ENCODE results near the gene LMO7.

Gene LMO7

DNA sequence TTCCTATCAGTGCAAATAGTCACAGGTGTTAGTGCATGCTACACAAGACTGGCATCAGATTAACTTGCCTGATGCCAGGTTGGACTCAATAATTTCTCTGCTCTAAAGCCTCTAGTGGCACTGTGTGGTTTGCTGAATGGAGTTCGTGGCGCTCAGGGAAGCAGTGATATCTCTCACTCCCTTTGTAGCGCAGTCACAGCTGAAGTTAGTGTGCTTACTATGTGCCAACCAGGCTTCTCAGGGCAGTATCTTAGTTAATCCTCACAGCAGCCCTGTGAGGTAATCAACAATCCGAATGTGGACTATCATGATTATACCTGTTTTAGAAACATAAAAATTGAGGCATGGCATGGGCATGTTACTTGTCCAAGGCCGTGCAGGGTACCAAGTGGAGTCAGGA is 190.3 kb downstream of the LMO7 start:
- Histone ChIP-seq H3K4me3 (no peak overlapping the region), H3K4me1 (no peaks in the 10 kb centered on the region), H3K27ac (no peak overlapping the region), H3K36me3 (peaks cover 5 to 32% (median 6%) of the 10 kb centered on the region in 3 donors), H3K9me3 (no peaks in the 10 kb centered on the region), H3K27me3 (no peaks in the 10 kb centered on the region)
- DNase-seq: no peak
- TF ChIP-seq, protein P1, sequence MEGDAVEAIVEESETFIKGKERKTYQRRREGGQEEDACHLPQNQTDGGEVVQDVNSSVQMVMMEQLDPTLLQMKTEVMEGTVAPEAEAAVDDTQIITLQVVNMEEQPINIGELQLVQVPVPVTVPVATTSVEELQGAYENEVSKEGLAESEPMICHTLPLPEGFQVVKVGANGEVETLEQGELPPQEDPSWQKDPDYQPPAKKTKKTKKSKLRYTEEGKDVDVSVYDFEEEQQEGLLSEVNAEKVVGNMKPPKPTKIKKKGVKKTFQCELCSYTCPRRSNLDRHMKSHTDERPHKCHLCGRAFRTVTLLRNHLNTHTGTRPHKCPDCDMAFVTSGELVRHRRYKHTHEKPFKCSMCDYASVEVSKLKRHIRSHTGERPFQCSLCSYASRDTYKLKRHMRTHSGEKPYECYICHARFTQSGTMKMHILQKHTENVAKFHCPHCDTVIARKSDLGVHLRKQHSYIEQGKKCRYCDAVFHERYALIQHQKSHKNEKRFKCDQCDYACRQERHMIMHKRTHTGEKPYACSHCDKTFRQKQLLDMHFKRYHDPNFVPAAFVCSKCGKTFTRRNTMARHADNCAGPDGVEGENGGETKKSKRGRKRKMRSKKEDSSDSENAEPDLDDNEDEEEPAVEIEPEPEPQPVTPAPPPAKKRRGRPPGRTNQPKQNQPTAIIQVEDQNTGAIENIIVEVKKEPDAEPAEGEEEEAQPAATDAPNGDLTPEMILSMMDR (IDR thresholded peaks at IDR 0.05): no peak
- intact Hi-C loops (cut with DNase I; ENCODE audit: low total_unique reads): no loop called here

DNA sequence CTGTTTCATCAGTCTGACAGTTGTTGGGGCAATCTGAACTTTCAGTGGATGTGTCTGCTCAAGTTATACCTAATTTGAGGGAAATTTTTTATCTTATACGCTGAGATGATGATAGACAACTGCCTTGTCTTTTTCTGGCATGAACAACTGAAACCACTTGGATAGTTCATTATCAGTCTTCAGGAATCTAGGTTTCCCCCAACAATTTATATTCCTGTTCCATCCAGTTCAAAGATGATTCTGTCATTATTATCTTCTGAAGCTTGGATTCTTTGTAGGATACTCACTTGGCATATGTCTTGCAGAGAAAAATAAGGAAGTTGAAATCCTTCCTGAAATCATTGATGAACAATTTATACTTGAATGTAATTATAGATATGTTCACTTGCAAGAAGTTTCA is 193.7 kb downstream of the LMO7 start:
- H3K9me3 ChIP-seq: no peaks in the 10 kb centered on the region
- H3K4me3 ChIP-seq: no peak overlapping the region
- peaks cover 0 to 20% (median under 1%) of the 10 kb centered on the region in 3 donors for H3K36me3 ChIP-seq
- H3K4me1 ChIP-seq: no peaks in the 10 kb centered on the region
- no peaks in the 10 kb centered on the region for H3K27me3 ChIP-seq
- intact Hi-C loops (cut with DNase I; ENCODE audit: low total_unique reads): no loop called here
- DNase-seq: no peak
- no peak overlapping the region for H3K27ac ChIP-seq
- TF ChIP-seq, protein P1 (IDR thresholded peaks at IDR 0.05): no peak

DNA sequence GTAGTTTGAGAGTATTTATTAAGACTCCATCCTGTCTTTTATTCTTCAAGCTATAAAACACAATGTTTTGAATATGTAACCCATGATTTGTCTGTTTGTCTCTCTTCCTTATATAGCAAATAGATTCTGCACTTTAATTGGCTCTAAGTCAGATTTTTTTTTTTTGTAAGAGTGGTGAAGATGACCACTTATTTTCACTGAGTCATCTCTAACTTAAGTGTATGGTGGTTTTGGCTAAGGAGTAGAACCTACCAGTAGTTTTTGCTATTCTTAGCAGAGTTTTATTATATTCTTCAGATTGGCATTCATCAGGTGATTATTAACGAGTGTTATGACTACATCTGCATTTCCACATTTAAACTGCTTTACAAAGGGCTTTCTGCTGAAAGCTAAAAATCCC is 194.7 kb downstream of the LMO7 start:
- no peaks in the 10 kb centered on the region for H3K9me3 ChIP-seq
- H3K27ac ChIP-seq: no peak overlapping the region
- no peaks in the 10 kb centered on the region for H3K4me1 ChIP-seq
- no peak for DNase-seq
- H3K4me3 ChIP-seq: no peak overlapping the region
- intact Hi-C loops (cut with DNase I; ENCODE audit: low total_unique reads): no loop called here
- H3K36me3 ChIP-seq: peaks cover 0 to 13% (median 0%) of the 10 kb centered on the region in 3 donors
- TF ChIP-seq, protein P1 (IDR thresholded peaks at IDR 0.05): no peak
- no peaks in the 10 kb centered on the region for H3K27me3 ChIP-seq

DNA sequence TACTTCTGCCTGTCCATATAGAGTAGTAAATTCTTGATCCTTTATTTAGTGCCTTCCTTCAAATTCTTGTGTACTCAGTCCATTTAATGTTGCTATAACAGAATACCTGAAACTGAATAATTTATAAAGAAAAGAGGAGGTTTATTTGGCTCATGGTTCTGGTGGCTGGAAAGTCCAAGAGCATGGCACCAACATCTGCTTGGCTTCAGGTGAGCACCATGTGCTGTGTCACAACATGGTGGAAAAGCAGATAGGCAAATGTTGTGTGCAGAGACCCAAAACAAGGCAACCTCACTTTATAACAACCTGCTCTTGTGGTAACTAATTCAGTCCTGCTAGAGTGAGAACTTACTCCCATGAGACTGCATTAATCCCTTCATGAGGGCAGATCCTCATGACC is 195.3 kb downstream of the LMO7 start:
- intact Hi-C loops (cut with DNase I; ENCODE audit: low total_unique reads): no loop called here
- peaks cover 0 to 8% (median 0%) of the 10 kb centered on the region in 3 donors for H3K36me3 ChIP-seq
- DNase-seq: no peak
- H3K27me3 ChIP-seq: no peaks in the 10 kb centered on the region
- no peak overlapping the region for H3K27ac ChIP-seq
- H3K4me1 ChIP-seq: no peaks in the 10 kb centered on the region
- TF ChIP-seq, protein P1 (IDR thresholded peaks at IDR 0.05): no peak
- no peaks in the 10 kb centered on the region for H3K9me3 ChIP-seq
- H3K4me3 ChIP-seq: no peak overlapping the region

DNA sequence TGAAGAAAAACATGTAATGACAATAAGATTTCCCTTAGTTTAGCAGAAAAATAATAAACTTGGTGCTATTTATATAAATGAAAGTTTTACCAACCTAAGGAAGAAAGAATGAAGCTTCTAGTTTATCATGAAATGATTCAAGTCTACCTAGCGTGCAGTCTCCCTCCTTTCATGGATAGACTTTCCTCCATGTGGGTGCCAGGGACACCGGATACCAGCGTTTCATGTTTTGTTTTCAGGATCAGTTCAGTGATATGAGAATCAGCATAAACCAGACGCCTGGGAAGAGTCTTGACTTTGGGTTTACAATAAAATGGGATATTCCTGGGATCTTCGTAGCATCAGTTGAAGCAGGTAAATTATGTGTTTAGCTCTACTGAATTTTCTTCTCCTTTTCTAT is 196.7 kb downstream of the LMO7 start:
- H3K27ac ChIP-seq: no peak overlapping the region
- intact Hi-C loops (cut with DNase I; ENCODE audit: low total_unique reads): no loop called here
- no peaks in the 10 kb centered on the region for H3K36me3 ChIP-seq
- H3K4me1 ChIP-seq: no peaks in the 10 kb centered on the region
- H3K27me3 ChIP-seq: no peaks in the 10 kb centered on the region
- no peaks in the 10 kb centered on the region for H3K9me3 ChIP-seq
- DNase-seq: no peak
- TF ChIP-seq, protein P1 (IDR thresholded peaks at IDR 0.05): no peak
- no peak overlapping the region for H3K4me3 ChIP-seq

DNA sequence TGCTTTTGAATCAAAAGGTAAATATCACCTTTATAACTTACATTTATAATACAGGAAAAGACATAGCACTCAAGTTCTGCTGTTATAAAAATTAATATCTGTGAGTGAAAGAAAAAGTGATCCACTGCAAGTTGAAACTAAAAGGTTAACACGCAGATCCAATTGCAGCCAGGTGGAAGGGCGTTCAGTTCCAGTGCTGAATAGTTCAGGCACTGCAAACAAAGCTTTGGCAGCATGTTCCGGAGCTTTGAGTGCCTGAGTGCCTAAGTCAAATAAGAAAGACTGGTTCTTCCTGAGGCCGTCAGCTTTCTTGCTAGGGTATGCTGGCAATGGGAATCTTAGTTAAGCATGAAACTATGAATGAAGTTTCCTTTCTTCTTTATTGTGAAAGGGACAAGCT is 200.3 kb downstream of the LMO7 start:
- no peak for DNase-seq
- Histone ChIP-seq H3K36me3 (peaks cover under 1 to 15% (median under 1%) of the 10 kb centered on the region in 3 donors), H3K27ac (no peak overlapping the region), H3K4me3 (no peak overlapping the region), H3K9me3 (no peaks in the 10 kb centered on the region), H3K4me1 (no peaks in the 10 kb centered on the region), H3K27me3 (no peaks in the 10 kb centered on the region)
- intact Hi-C loops (cut with DNase I; ENCODE audit: low total_unique reads): no loop called here
- TF ChIP-seq, protein P1 (IDR thresholded peaks at IDR 0.05): no peak

Data from tibial artery (tissue), 4 donors.